ENCODE results near the gene SZT2. TPM values are rescaled to one million over a fixed set of nuclear protein-coding genes. Genes with fewer than 3 reads are reported as not detected.
A peak's percentile ranks its signal among the peaks of the same experiment; 100 is the strongest.

Gene SZT2
- total RNA-seq, 1 donor from 2014 or later: 139 TPM

DNA sequence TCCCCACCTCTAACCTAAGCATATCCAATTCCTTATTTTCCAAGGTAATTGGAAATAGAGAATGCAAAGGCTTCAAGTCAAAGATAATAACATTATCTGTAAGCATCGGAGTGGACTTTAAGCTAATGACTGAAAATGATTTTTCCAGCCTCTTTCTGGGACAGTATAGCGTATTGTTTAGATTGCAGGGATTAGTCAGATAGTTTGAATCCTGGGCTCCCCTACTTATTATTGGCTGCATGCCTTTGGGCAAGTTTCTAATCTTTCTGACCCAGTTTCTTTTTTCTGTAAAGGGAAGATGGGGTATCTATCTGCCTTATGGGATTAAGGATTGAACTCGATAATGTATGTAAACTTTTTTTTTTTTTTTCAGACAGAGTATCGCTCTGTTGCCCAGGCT lies 32.4 kb upstream of the SZT2 start:
- CTCF ChIA-PET: no interaction called here
- TF ChIP-seq, protein P1, sequence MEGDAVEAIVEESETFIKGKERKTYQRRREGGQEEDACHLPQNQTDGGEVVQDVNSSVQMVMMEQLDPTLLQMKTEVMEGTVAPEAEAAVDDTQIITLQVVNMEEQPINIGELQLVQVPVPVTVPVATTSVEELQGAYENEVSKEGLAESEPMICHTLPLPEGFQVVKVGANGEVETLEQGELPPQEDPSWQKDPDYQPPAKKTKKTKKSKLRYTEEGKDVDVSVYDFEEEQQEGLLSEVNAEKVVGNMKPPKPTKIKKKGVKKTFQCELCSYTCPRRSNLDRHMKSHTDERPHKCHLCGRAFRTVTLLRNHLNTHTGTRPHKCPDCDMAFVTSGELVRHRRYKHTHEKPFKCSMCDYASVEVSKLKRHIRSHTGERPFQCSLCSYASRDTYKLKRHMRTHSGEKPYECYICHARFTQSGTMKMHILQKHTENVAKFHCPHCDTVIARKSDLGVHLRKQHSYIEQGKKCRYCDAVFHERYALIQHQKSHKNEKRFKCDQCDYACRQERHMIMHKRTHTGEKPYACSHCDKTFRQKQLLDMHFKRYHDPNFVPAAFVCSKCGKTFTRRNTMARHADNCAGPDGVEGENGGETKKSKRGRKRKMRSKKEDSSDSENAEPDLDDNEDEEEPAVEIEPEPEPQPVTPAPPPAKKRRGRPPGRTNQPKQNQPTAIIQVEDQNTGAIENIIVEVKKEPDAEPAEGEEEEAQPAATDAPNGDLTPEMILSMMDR (IDR thresholded peaks at IDR 0.05): no peak
- no peak for DNase-seq
- H3K4me3 Mint-ChIP-seq: peak overlapping the region; percentile 4
- H3K27me3 Mint-ChIP-seq: no peaks in the 10 kb centered on the region
- ATAC-seq (ENCODE audit: low read depth): no peak
- H3K36me3 Mint-ChIP-seq (ENCODE audit: low read depth): peaks cover 22% of the 10 kb centered on the region
- POLR2A ChIA-PET: interaction anchor here (0.9 kb wide), 1 partner anchor 11 kb away, joined by 3 read pairs; no protein-coding TSS in a partner anchor
- no peaks in the 10 kb centered on the region for H3K9me3 Mint-ChIP-seq
- H3K27ac Mint-ChIP-seq: no peak overlapping the region
- peaks cover 16% of the 10 kb centered on the region for H3K4me1 Mint-ChIP-seq
- intact Hi-C loops (cut with micrococcal nuclease): loop anchor here (10.0 kb wide), 1 partner anchor 618 kb away; the partner anchor contains the start of genes ATP6V0B, B4GALT2 and DPH2

DNA sequence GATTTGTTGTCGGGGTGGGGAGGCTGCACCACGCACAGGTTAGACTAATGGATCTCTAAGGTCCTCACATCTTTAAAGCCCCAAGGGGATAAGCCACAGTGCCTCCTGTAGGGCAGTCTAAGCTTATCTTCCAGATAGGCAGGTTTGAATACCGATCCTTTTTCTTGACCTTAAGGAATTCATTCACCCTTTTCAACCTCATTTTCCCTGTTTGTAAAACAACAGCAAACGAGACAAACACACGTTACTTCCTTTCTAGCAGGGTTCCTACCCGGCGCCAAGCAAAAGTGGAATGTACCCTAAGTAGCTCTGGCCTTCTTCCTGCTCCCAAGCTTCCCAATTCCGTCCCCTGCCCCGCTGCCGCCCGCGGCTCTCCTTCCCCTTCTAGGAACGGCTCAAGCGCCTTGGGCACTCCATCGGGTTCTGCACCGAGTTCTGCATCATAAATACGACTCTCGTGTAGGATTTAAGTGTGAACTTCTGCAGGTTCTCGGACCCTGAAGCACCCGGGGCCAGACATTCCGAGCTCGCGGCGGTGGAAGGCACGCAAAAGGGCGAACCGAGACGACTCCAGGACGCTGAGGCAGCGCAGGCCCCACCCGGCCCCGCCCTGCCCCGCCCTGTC lies 31.5 kb upstream of the SZT2 start:
- TF ChIP-seq, protein P1 (IDR thresholded peaks at IDR 0.05): no peak
- Mint-ChIP-seq H3K4me1 (peaks cover 16% of the 10 kb centered on the region), H3K9me3 (no peaks in the 10 kb centered on the region), H3K36me3 (ENCODE audit: low read depth) (peaks cover 32% of the 10 kb centered on the region), H3K4me3 (peak overlapping the region; percentile 91), H3K27ac (peak overlapping the region; percentile 91), H3K27me3 (no peaks in the 10 kb centered on the region)
- intact Hi-C loops (cut with micrococcal nuclease): loop anchor here (1.0 to 10.0 kb wide), 7 partner anchors 9 to 617 kb away; partner anchors contain the start of genes ATP6V0B, B4GALT2, CFAP57 and DPH2
- DNase-seq: no peak
- ChIA-PET CTCF (interaction anchor here (0.7 to 1.6 kb wide), 4 partner anchors 10 to 132 kb away, joined by 3 to 7 read pairs (median 5); partner anchors contain the start of gene ELOVL1), POLR2A (interaction anchor here (0.6 to 2.0 kb wide), 13 partner anchors 9 to 292 kb away, joined by 3 to 108 read pairs (median 6); partner anchors contain the start of genes CFAP57, EBNA1BP2, ELOVL1 and KDM4A)
- no peak for ATAC-seq (ENCODE audit: low read depth)

DNA sequence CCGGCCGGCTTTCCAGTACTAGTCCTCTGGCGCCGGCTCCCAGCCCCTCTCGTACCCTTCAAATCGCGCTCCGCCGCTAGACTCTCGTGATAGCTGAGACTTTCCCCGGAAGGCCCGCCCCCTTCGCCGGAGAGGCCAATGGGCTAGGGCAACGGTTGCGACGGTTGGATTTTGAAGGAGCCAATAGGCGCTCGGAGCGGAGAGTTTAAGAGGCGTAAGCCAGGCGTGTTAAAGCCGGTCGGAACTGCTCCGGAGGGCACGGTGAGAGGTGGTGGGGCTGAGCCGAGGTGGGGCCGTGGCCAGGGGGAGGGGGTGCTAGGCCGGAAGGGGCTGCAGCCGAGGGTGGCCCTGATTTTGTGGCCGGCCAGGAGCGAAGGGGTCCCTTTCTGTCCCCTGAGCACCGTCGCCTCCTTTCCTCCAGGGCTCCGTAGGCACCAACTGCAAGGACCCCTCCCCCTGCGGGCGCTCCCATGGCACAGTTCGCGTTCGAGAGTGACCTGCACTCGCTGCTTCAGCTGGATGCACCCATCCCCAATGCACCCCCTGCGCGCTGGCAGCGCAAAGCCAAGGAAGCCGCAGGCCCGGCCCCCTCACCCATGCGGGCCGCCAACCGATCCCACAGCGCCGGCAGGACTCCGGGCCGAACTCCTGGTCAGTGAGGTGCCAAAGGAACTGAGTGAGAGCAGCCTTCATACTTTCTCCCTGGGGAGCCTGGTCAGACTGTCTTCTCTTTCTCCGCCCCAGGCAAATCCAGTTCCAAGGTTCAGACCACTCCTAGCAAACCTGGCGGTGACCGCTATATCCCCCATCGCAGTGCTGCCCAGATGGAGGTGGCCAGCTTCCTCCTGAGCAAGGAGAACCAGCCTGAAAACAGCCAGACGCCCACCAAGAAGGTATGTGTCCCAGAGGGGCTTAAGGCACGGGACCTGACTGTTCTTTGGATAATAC lies 30.7 kb upstream of the SZT2 start, which contains the start of gene CDC20:
Gene CDC20, plus strand, starts transcription at position 236 of the 948 bp plus-strand sequence. Its CDS starts 235 bp downstream, at position 471.
- H3K27me3 Mint-ChIP-seq: no peaks in the 10 kb centered on the region
- ATAC-seq (ENCODE audit: low read depth): peak; percentile 99
- POLR2A ChIA-PET: interaction anchor here (0.6 to 2.0 kb wide), 13 partner anchors 9 to 291 kb away, joined by 3 to 108 read pairs (median 6); partner anchors contain the start of genes CFAP57, EBNA1BP2, ELOVL1 and KDM4A
- peak within 1 kb of the TSS; percentile 91 for H3K27ac Mint-ChIP-seq
- TF ChIP-seq, protein P1 (IDR thresholded peaks at IDR 0.05): no peak
- H3K36me3 Mint-ChIP-seq (ENCODE audit: low read depth): peaks cover 40% of the 10 kb centered on the region
- H3K4me3 Mint-ChIP-seq: peak within 1 kb of the TSS; percentile 91
- intact Hi-C loops (cut with micrococcal nuclease): loop anchor here (1.0 to 10.0 kb wide), 7 partner anchors 8 to 616 kb away; partner anchors contain the start of genes ATP6V0B, B4GALT2, CFAP57 and DPH2
- peaks cover 16% of the 10 kb centered on the region for H3K4me1 Mint-ChIP-seq
- no peaks in the 10 kb centered on the region for H3K9me3 Mint-ChIP-seq
- DNase-seq: peak; percentile 96
- CTCF ChIA-PET: interaction anchor here (0.7 to 1.6 kb wide), 4 partner anchors 9 to 133 kb away, joined by 3 to 7 read pairs (median 5); partner anchors contain the start of gene ELOVL1

GRCh38 chr1:43359696-43360095 lies 30.0 kb upstream of the SZT2 start:
- intact Hi-C loops (cut with micrococcal nuclease): loop anchor here (2.0 to 10.0 kb wide), 4 partner anchors 93 to 675 kb away; partner anchors contain the start of genes ATP6V0B, B4GALT2, CFAP57 and DPH2
- DNase-seq (no peak), ATAC-seq (ENCODE audit: low read depth) (no peak)
- TF ChIP-seq, protein P1 (IDR thresholded peaks at IDR 0.05): no peak
- Mint-ChIP-seq H3K4me1 (peaks cover 16% of the 10 kb centered on the region), H3K4me3 (peak overlapping the region; percentile 91), H3K9me3 (no peaks in the 10 kb centered on the region), H3K36me3 (ENCODE audit: low read depth) (peaks cover 46% of the 10 kb centered on the region), H3K27ac (no peak overlapping the region), H3K27me3 (no peaks in the 10 kb centered on the region)
- POLR2A ChIA-PET: interaction anchor here (0.6 to 2.0 kb wide), 2 partner anchors 8 to 37 kb away, joined by 3 to 108 read pairs; partner anchors contain the start of gene ELOVL1
- CTCF ChIA-PET: no interaction called here
